ENCODE results near the gene SOSTDC1. TPM values are rescaled to one million over a fixed set of nuclear protein-coding genes. Genes with fewer than 3 reads are reported as not detected.

Gene SOSTDC1
- total RNA-seq, 2 experiments from 2014 or later: not detected

DNA sequence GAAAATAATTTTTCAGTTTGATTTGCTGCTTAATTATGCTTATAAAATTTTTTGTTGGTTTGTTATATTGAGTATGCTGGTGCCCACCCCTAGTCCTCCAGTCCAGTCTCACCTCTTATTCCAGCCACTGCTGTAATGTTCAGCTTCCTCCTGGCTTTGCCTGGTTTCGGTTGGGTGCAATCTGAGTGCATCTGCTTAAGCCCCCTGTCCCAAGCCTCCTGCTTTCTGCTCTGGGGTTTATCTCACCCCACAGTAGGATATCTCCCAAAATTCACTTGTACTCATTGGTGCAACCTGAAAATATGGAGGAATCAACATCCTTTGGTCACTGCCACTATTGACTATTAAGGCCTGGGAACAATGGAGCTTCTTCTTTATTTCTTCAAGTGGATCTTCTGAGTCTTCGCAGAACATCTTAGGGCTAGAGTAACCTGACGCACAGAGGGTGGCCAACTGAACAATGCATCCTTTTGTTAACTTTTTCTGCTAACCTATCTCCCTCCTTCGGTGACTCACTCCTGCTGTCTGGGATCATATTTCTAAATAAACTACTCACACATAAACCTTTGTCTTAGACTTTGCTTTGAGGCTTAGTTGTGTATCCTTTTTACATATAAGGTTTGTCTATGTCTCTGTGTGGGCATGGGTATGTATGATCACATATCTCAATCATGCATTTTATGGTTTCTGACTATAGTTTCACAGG, 19.1 kb upstream of the SOSTDC1 start:
- Mint-ChIP-seq H3K36me3 (ENCODE audit: low read depth) (no peaks in the 10 kb centered on the region), H3K4me1 (ENCODE audit: low read depth) (no peaks in the 10 kb centered on the region), H3K27me3 (peaks cover 3% of the 10 kb centered on the region), H3K4me3 (no peak overlapping the region), H3K9me3 (no peaks in the 10 kb centered on the region), H3K27ac (no peak overlapping the region)
- TF ChIP-seq, protein P1, sequence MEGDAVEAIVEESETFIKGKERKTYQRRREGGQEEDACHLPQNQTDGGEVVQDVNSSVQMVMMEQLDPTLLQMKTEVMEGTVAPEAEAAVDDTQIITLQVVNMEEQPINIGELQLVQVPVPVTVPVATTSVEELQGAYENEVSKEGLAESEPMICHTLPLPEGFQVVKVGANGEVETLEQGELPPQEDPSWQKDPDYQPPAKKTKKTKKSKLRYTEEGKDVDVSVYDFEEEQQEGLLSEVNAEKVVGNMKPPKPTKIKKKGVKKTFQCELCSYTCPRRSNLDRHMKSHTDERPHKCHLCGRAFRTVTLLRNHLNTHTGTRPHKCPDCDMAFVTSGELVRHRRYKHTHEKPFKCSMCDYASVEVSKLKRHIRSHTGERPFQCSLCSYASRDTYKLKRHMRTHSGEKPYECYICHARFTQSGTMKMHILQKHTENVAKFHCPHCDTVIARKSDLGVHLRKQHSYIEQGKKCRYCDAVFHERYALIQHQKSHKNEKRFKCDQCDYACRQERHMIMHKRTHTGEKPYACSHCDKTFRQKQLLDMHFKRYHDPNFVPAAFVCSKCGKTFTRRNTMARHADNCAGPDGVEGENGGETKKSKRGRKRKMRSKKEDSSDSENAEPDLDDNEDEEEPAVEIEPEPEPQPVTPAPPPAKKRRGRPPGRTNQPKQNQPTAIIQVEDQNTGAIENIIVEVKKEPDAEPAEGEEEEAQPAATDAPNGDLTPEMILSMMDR (IDR thresholded peaks at IDR 0.05): no peak
- no peak for DNase-seq
- ChIA-PET CTCF (no interaction called here), POLR2A (no interaction called here)
- ATAC-seq: no peak
- intact Hi-C loops (cut with micrococcal nuclease): no loop called here

- ChIA-PET CTCF (no interaction called here), POLR2A (no interaction called here)
- Mint-ChIP-seq H3K27ac (no peak overlapping the region), H3K36me3 (ENCODE audit: low read depth) (no peaks in the 10 kb centered on the region), H3K4me3 (no peak overlapping the region), H3K9me3 (no peaks in the 10 kb centered on the region), H3K4me1 (ENCODE audit: low read depth) (no peaks in the 10 kb centered on the region), H3K27me3 (peaks cover 6% of the 10 kb centered on the region)
- TF ChIP-seq, protein P1 (IDR thresholded peaks at IDR 0.05): no peak
- no peak for DNase-seq
- intact Hi-C loops (cut with micrococcal nuclease): no loop called here
- no peak for ATAC-seq
Measured at GRCh38 chr7:16479591-16479990, 14.1 kb upstream of the SOSTDC1 start.

GRCh38 chr7:16479161-16479560, 13.6 kb upstream of the SOSTDC1 start:
- TF ChIP-seq, protein P1 (IDR thresholded peaks at IDR 0.05): no peak
- Mint-ChIP-seq H3K4me3 (no peak overlapping the region), H3K27ac (no peak overlapping the region), H3K4me1 (ENCODE audit: low read depth) (no peaks in the 10 kb centered on the region), H3K36me3 (ENCODE audit: low read depth) (no peaks in the 10 kb centered on the region), H3K9me3 (no peaks in the 10 kb centered on the region), H3K27me3 (peaks cover 6% of the 10 kb centered on the region)
- ChIA-PET POLR2A (no interaction called here), CTCF (no interaction called here)
- intact Hi-C loops (cut with micrococcal nuclease): no loop called here
- ATAC-seq: no peak
- DNase-seq: no peak

DNA sequence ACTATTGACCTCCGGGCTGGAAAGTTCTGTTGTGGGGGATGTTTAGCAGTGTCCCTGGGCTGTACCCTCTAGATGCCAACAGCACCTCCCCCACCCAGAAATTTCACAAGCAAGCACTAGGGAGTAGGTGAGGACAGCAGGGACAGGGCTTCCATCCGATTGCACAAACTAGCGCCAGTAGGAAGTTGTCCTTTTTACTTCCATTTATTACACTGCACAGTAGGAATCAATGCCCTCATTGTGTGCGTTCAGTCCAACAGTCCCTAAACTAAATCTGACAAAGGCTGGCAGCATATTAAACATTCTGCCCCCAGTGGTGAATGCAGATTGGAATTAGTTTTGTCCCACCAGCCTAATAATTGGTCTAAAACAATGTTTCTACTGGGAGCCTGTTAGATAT, 6.4 kb upstream of the SOSTDC1 start:
- Mint-ChIP-seq H3K36me3 (ENCODE audit: low read depth) (no peaks in the 10 kb centered on the region), H3K4me1 (ENCODE audit: low read depth) (no peaks in the 10 kb centered on the region), H3K9me3 (no peaks in the 10 kb centered on the region), H3K27me3 (peaks cover 1% of the 10 kb centered on the region), H3K4me3 (no peak overlapping the region), H3K27ac (no peak overlapping the region)
- no peak for ATAC-seq
- ChIA-PET POLR2A (no interaction called here), CTCF (no interaction called here)
- intact Hi-C loops (cut with micrococcal nuclease): no loop called here
- TF ChIP-seq, protein P1 (IDR thresholded peaks at IDR 0.05): no peak
- no peak for DNase-seq

DNA sequence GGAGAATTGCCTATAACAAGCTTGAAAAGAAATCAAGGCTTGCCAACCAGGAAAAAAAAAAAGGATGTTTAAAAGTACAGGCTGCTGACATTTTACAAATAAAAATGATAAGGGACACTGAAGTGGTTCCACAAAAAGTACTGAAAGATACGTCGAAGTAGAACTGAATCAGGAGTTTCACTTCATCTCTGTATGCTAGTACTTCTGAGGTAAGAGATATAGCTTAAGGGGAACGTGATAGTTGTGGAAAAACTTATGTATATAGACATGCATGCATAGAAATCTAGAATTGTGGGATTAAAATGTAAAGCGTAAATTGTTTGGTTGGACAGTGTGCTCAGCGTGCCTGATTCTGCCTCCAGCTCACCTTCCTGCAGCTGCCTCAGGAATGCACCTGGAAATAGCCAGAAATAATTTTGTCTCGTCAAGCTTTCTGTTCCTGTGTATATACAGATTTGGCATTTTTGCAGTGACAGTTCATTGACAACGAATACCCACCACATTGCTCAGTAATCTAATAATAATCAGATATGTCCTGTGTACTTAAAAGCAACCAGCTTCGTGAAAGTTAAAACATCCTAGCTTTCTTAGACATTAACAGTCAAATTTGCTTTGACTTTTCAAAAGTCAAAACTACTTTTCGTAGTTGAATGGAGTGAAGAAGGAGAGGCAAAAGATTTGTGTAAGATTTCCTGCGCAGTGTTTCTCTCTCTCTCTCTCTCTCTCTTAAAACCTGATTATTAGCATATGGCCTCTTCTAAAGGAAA, 1.4 kb downstream of the SOSTDC1 start:
- H3K4me1 Mint-ChIP-seq (ENCODE audit: low read depth): peaks cover 2% of the 10 kb centered on the region
- ATAC-seq: no peak
- DNase-seq: no peak
- CTCF ChIA-PET: interaction anchor here (2.6 kb wide), 1 partner anchor 101 kb away, joined by 7 read pairs; no protein-coding TSS in a partner anchor
- no peaks in the 10 kb centered on the region for H3K9me3 Mint-ChIP-seq
- intact Hi-C loops (cut with micrococcal nuclease): no loop called here
- no peak overlapping the region for H3K27ac Mint-ChIP-seq
- no peaks in the 10 kb centered on the region for H3K36me3 Mint-ChIP-seq (ENCODE audit: low read depth)
- peaks cover 12% of the 10 kb centered on the region for H3K27me3 Mint-ChIP-seq
- TF ChIP-seq, protein P1 (IDR thresholded peaks at IDR 0.05): no peak
- no peak overlapping the region for H3K4me3 Mint-ChIP-seq
- POLR2A ChIA-PET: no interaction called here

All from activated CD8-positive, alpha-beta T cell treated with anti-CD3 and anti-CD28 coated beads for 36 hours (primary cell).